Muscle layer of colon (tissue), 2 donors: ENCODE data around the gene FSIP1.

Source experiments
- H3K27ac ChIP-seq: one replicate; pipeline ENCODE4 v1.7.0; 2013; ENCODE audit warnings: low read depth, mild to moderate bottlenecking, low read length, moderate library complexity
- H3K27me3 ChIP-seq, 2 donors: one replicate each; pipeline ENCODE4 v1.7.0; 2013; ENCODE audit warnings: low read length in 2 of 2, mild to moderate bottlenecking in 2 of 2; ENCODE audit not compliant: insufficient read depth in 2 of 2, control insufficient read depth in 1 of 2
- H3K36me3 ChIP-seq: one replicate; pipeline ENCODE4 v1.7.0; 2013; ENCODE audit warnings: mild to moderate bottlenecking, low read length; ENCODE audit not compliant: insufficient read depth
- H3K4me1 ChIP-seq: one replicate; pipeline ENCODE4 v1.7.0; 2013; ENCODE audit warnings: mild to moderate bottlenecking, low read length; ENCODE audit not compliant: insufficient read depth
- H3K4me3 ChIP-seq, 2 donors: one replicate each; pipeline ENCODE4 v1.7.0; 2013; ENCODE audit warnings: low read length in 2 of 2, low read depth in 1 of 2, mild to moderate bottlenecking in 1 of 2, moderate library complexity in 1 of 2
- H3K9ac ChIP-seq: one replicate; pipeline ENCODE4 v1.7.0; 2013; ENCODE audit warnings: low read length
- H3K9me3 ChIP-seq: one replicate; pipeline ENCODE4 v1.7.0; 2013; ENCODE audit warnings: mild to moderate bottlenecking, low read length
- donor health status: abdominal sarcoma.
- donor health status: Adenocarcinoma of cecum.

Gene FSIP1

GRCh38 chr15:39625451-39625850 is 157.2 kb downstream of the FSIP1 start:
- H3K4me1 ChIP-seq, result peaks cover 29% of the 10 kb centered on the region
- no peak overlapping the region for H3K27ac ChIP-seq
- H3K36me3 ChIP-seq, result no peaks in the 10 kb centered on the region

GRCh38 chr15:39624806-39625205 is 157.8 kb downstream of the FSIP1 start:
- Histone ChIP-seq H3K9ac (no peak overlapping the region), H3K4me3 (no peak overlapping the region), H3K9me3 (no peaks in the 10 kb centered on the region), H3K27ac (no peak overlapping the region), H3K27me3 (no peaks in the 10 kb centered on the region), H3K4me1 (peaks cover 29% of the 10 kb centered on the region), H3K36me3 (no peaks in the 10 kb centered on the region)

More at GRCh38 chr15:39625451-39625850, 157.2 kb downstream of the FSIP1 start:
- Histone ChIP-seq H3K9ac (no peak overlapping the region), H3K9me3 (no peaks in the 10 kb centered on the region), H3K27me3 (no peaks in the 10 kb centered on the region), H3K4me3 (no peak overlapping the region)

- Histone ChIP-seq H3K4me1 (peaks cover 28% of the 10 kb centered on the region), H3K27me3 (no peaks in the 10 kb centered on the region), H3K27ac (no peak overlapping the region), H3K9ac (no peak overlapping the region), H3K36me3 (no peaks in the 10 kb centered on the region), H3K9me3 (no peaks in the 10 kb centered on the region), H3K4me3 (no peak overlapping the region)
These were observed 159.1 kb downstream of the FSIP1 start for GRCh38 chr15:39623529-39623931.

GRCh38 chr15:39622660-39623516 is 159.8 kb downstream of the FSIP1 start:
- no peak overlapping the region for H3K27ac ChIP-seq
- H3K4me1 ChIP-seq, result peaks cover 26% of the 10 kb centered on the region
- no peaks in the 10 kb centered on the region for H3K36me3 ChIP-seq
- H3K27me3 ChIP-seq, result no peaks in the 10 kb centered on the region
- H3K9me3 ChIP-seq, result no peaks in the 10 kb centered on the region
- no peak overlapping the region for H3K9ac ChIP-seq
- H3K4me3 ChIP-seq, result no peak overlapping the region

- Histone ChIP-seq H3K4me1 (peaks cover 26% of the 10 kb centered on the region), H3K9me3 (no peaks in the 10 kb centered on the region), H3K27me3 (no peaks in the 10 kb centered on the region), H3K27ac (no peak overlapping the region), H3K4me3 (no peak overlapping the region), H3K36me3 (no peaks in the 10 kb centered on the region), H3K9ac (no peak overlapping the region)
These were observed 160.7 kb downstream of the FSIP1 start for GRCh38 chr15:39621976-39622375.

GRCh38 chr15:39621210-39621609 is 161.4 kb downstream of the FSIP1 start:
- Histone ChIP-seq H3K4me3 (no peak overlapping the region), H3K9me3 (no peaks in the 10 kb centered on the region), H3K27me3 (no peaks in the 10 kb centered on the region), H3K9ac (no peak overlapping the region), H3K27ac (no peak overlapping the region), H3K4me1 (peaks cover 26% of the 10 kb centered on the region), H3K36me3 (no peaks in the 10 kb centered on the region)

- H3K27me3 ChIP-seq, result no peaks in the 10 kb centered on the region
- no peak overlapping the region for H3K9ac ChIP-seq
- no peaks in the 10 kb centered on the region for H3K9me3 ChIP-seq
- peaks cover 11% of the 10 kb centered on the region for H3K4me1 ChIP-seq
- no peak overlapping the region for H3K27ac ChIP-seq
- H3K36me3 ChIP-seq, result no peaks in the 10 kb centered on the region
- H3K4me3 ChIP-seq, result no peak overlapping the region
These were observed 164.4 kb downstream of the FSIP1 start for GRCh38 chr15:39618063-39618823.

GRCh38 chr15:39616731-39617455 is 165.7 kb downstream of the FSIP1 start:
- Histone ChIP-seq H3K4me3 (no peak overlapping the region), H3K27ac (no peak overlapping the region), H3K9ac (no peak overlapping the region), H3K27me3 (no peaks in the 10 kb centered on the region), H3K9me3 (no peaks in the 10 kb centered on the region), H3K4me1 (peaks cover 6% of the 10 kb centered on the region), H3K36me3 (no peaks in the 10 kb centered on the region)

GRCh38 chr15:39613861-39614260 is 168.8 kb downstream of the FSIP1 start:
- no peak overlapping the region for H3K27ac ChIP-seq
- H3K9ac ChIP-seq, result no peak overlapping the region
- H3K36me3 ChIP-seq, result no peaks in the 10 kb centered on the region
- H3K9me3 ChIP-seq, result peaks cover 4% of the 10 kb centered on the region
- no peaks in the 10 kb centered on the region for H3K4me1 ChIP-seq
- H3K4me3 ChIP-seq, result no peak overlapping the region
- H3K27me3 ChIP-seq, result no peaks in the 10 kb centered on the region

- Histone ChIP-seq H3K9me3 (peaks cover 4% of the 10 kb centered on the region), H3K36me3 (no peaks in the 10 kb centered on the region), H3K4me1 (no peaks in the 10 kb centered on the region)
These were observed 169.4 kb downstream of the FSIP1 start for GRCh38 chr15:39613271-39613670.

GRCh38 chr15:39610665-39611064 is 172.0 kb downstream of the FSIP1 start:
- Histone ChIP-seq H3K27ac (no peak overlapping the region), H3K4me1 (no peaks in the 10 kb centered on the region), H3K27me3 (no peaks in the 10 kb centered on the region), H3K4me3 (no peak overlapping the region), H3K9ac (no peak overlapping the region), H3K9me3 (peaks cover 4% of the 10 kb centered on the region), H3K36me3 (no peaks in the 10 kb centered on the region)

More at GRCh38 chr15:39613271-39613670, 169.4 kb downstream of the FSIP1 start:
- H3K27ac ChIP-seq, result no peak overlapping the region
- no peaks in the 10 kb centered on the region for H3K27me3 ChIP-seq
- no peak overlapping the region for H3K9ac ChIP-seq
- no peak overlapping the region for H3K4me3 ChIP-seq
